Spinal cord (tissue), 10 donors: Measurements from ENCODE around the gene THAP10. TPM values are rescaled to one million over a fixed set of nuclear protein-coding genes. Genes with fewer than 3 reads are reported as not detected.
"Not testable (repeated sequence)": the region's sequence is repeated elsewhere in the genome, so short reads cannot be mapped to it uniquely, and the experiment has no call there.

ENCODE experiments used
- DNase-seq, 6 donors: peaks; one replicate each; pipeline versions ENCODE4 v3.0.0 to v3.0.0-alpha.2; 2013 to 2015; ENCODE audit warnings: low spot score in 6 of 6, low read depth in 4 of 6
- H3K27ac ChIP-seq: one replicate; pipeline ENCODE4 v1.5.1; 2013; ENCODE audit warnings: low read depth, low read length, control low read depth
- H3K27me3 ChIP-seq: one replicate; pipeline ENCODE4 v1.6.1; 2013; ENCODE audit warnings: low read length; ENCODE audit not compliant: control insufficient read depth, insufficient read depth
- H3K36me3 ChIP-seq: one replicate; pipeline ENCODE4 v1.6.1; 2013; ENCODE audit warnings: low read length; ENCODE audit not compliant: control insufficient read depth, insufficient read depth
- H3K4me1 ChIP-seq: one replicate; pipeline ENCODE4 v1.6.1; 2013; ENCODE audit warnings: low read length; ENCODE audit not compliant: control insufficient read depth, insufficient read depth
- H3K4me3 ChIP-seq: one replicate; pipeline ENCODE4 v1.5.1; 2013; ENCODE audit warnings: low read depth, low read length, control low read depth
- H3K9me3 ChIP-seq: one replicate; pipeline ENCODE4 v1.6.1; 2013; ENCODE audit warnings: low read length; ENCODE audit not compliant: control insufficient read depth, insufficient read depth
- WGBS: methylation state at CpG from one replicate; pipeline ENCODE4 v1.1.5; 2013; ENCODE audit warnings: missing lambda C conversion rate; ENCODE audit not compliant: insufficient coverage; 5-methylcytosine and 5-hydroxymethylcytosine counted together
- polyA plus RNA-seq, 2 donors: library from polyadenylated mRNA; unstranded; fragments of 120-200 nt; gene quantifications; one replicate each; pipeline ENCODE4 v1.2.1, GENCODE V29; 2013; ENCODE audit not compliant: insufficient read length in 2 of 2
- total RNA-seq, 2 donors: library from RNA; depleted of rRNA in 1 of 2; stranded (reverse); fragments of 120-200 nt in 1 of 2; fragments of >200 nt in 1 of 2; gene quantifications; one replicate each; pipeline versions ENCODE4 v1.2.3 to v1.2.4, GENCODE V29; 2013 to 2014
- donor health status: healthy.

Gene THAP10
- total and polyA plus RNA-seq, 4 donors = 4.3 to 19.3 (median 9.6) TPM

- Histone ChIP-seq H3K27me3 (no peaks in the 10 kb centered on the region), H3K4me3 (no peak overlapping the region), H3K27ac (no peak overlapping the region), H3K9me3 (no peaks in the 10 kb centered on the region), H3K36me3 (no peaks in the 10 kb centered on the region), H3K4me1 (peaks cover 4% of the 10 kb centered on the region)
- DNase-seq = peak in 2 of 6 donors; percentile 28 to 53
- WGBS = no CpG with 5 or more reads among the region's 6 CpGs
These were observed 24.2 kb downstream of the THAP10 start for GRCh38 chr15:70867911-70868467.

DNA sequence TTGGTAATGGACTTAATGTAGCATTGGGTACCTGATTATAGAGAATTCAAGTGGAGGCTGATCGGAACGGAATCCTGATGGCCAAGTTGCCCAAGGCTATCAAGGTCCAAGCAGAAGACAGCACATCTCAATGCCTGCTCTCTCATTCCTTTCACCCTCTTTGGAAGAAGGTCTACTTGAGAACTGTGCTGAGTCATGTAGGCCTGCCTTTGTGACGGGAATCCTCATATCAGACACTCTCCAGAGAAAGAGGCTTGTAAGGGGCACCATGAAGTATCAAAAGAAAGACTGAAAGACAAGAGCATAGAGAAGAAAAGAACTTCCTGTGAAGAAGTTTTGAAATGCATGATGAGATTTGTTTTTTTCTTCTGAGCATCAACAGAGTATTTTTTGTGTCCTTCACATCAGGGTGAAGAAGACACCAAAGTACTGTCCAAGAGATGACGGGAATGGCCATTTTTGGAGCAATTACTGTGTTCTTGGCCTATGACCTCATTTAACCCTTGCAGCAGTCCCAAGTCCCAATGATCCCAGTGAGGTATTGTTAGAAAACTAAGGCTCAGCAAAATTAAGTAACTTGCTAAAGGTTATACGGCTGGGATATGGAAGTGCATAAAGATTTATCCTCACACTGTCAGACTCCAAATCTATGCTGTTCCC, 25.1 kb downstream of the THAP10 start:
- no CpG with 5 or more reads among the region's 5 CpGs for WGBS
- no peaks in the 10 kb centered on the region for H3K9me3 ChIP-seq
- H3K27ac ChIP-seq = no peak overlapping the region
- no peaks in the 10 kb centered on the region for H3K27me3 ChIP-seq
- DNase-seq = no peak
- H3K4me3 ChIP-seq = no peak overlapping the region
- H3K4me1 ChIP-seq = peaks cover 4% of the 10 kb centered on the region
- no peaks in the 10 kb centered on the region for H3K36me3 ChIP-seq

- Histone ChIP-seq H3K27ac (no peak overlapping the region), H3K27me3 (no peaks in the 10 kb centered on the region), H3K4me1 (no peaks in the 10 kb centered on the region), H3K36me3 (no peaks in the 10 kb centered on the region), H3K4me3 (no peak overlapping the region), H3K9me3 (no peaks in the 10 kb centered on the region)
- 70% methylated on average over 1 of the region's 4 CpGs for WGBS
- peak in 1 of 6 donors; percentile 26 for DNase-seq
These were observed 28.6 kb downstream of the THAP10 start for GRCh38 chr15:70863450-70864218.

DNA sequence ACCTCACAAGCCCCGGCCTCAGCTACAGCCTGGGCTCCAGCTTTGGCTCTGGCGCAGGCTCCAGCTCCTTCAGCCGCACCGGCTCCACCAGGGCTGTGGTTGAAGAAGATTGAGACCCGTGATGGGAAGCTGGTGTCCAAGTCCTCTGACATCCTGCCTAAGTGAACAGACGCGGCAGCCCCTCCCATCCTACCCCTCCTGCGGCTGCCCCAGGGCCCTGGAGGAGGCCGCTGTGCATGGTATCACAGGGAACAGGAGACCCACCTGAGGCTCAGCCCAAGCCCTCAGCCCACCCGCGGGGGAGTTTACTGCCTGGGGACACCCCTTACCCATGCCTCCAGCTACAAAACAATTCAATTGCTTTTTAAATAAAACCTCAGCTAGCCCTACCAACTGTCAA, 32.2 kb downstream of the THAP10 start:
- DNase-seq = no peak
- Histone ChIP-seq H3K4me3 (no peak overlapping the region), H3K27me3 (no peaks in the 10 kb centered on the region), H3K4me1 (no peaks in the 10 kb centered on the region), H3K36me3 (no peaks in the 10 kb centered on the region), H3K9me3 (no peaks in the 10 kb centered on the region), H3K27ac (no peak overlapping the region)
- 93% methylated on average over 9 of the region's 11 CpGs for WGBS

DNA sequence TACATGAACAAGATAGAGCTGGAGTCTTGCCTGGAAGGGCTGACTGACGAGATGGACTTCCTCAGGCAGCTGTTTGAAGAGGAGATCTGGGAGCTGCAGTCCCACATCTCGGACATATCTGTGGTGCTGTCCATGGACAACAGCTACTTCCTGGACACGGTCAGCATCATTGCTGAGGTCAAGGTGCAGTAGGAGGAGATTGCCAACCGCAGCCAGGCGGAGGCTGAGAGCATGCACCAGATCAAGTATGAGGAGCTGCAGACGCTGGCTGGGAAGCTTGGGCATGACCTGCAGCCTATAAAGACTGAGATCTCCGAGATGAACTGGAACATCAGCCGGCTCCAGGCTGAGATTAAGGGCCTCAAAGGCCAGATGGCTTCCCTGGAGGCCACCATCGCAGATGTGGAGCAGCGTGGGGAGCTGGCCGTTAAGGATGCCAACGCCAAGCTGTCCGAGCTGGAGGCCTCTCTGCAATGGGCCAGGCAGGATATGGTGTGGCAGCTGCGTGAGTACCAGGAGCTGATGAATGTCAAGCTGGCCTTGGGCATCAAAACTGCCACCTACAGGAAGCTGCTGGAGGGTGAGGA, 32.8 kb downstream of the THAP10 start:
- no peak overlapping the region for H3K27ac ChIP-seq

GRCh38 chr15:70858614-70859321, 33.5 kb downstream of the THAP10 start:
- H3K36me3 ChIP-seq, H3K27ac ChIP-seq, DNase-seq, H3K27me3 ChIP-seq, H3K9me3 ChIP-seq, H3K4me3 ChIP-seq, H3K4me1 ChIP-seq: not testable (repeated sequence)
- 95% methylated on average over 6 of the region's 9 CpGs for WGBS

More for the DNA sequence above, 32.8 kb downstream of the THAP10 start:
- H3K27me3 ChIP-seq = no peaks in the 10 kb centered on the region
- no peak for DNase-seq
- H3K4me1 ChIP-seq = peaks cover 2% of the 10 kb centered on the region
- no peak overlapping the region for H3K4me3 ChIP-seq
- H3K36me3 ChIP-seq = no peaks in the 10 kb centered on the region
- H3K9me3 ChIP-seq = no peaks in the 10 kb centered on the region
- 90% methylated on average over 14 of the region's 14 CpGs for WGBS

GRCh38 chr15:70857562-70858285, 34.5 kb downstream of the THAP10 start:
- Histone ChIP-seq H3K27ac (peak overlapping the region; percentile 6), H3K9me3 (no peaks in the 10 kb centered on the region), H3K27me3 (no peaks in the 10 kb centered on the region), H3K36me3 (no peaks in the 10 kb centered on the region), H3K4me3 (no peak overlapping the region), H3K4me1 (peaks cover 12% of the 10 kb centered on the region)
- DNase-seq = peak in 2 of 6 donors; percentile 21 to 34
- WGBS = 43% methylated on average over 1 of the region's 3 CpGs

GRCh38 chr15:70856884-70857561, 35.2 kb downstream of the THAP10 start:
- no peak overlapping the region for H3K4me3 ChIP-seq
- H3K27ac ChIP-seq = peak overlapping the region; percentile 6
- peaks cover 2% of the 10 kb centered on the region for H3K36me3 ChIP-seq
- no peaks in the 10 kb centered on the region for H3K27me3 ChIP-seq
- no peaks in the 10 kb centered on the region for H3K9me3 ChIP-seq
- DNase-seq = peak in 2 of 6 donors; percentile 18 to 79
- H3K4me1 ChIP-seq = peaks cover 14% of the 10 kb centered on the region
- 79% methylated on average over 4 of the region's 5 CpGs for WGBS
